GM13976 (cell line): ENCODE measurements around the gene TMC4.
"Not testable (repeated sequence)": the region's sequence is repeated elsewhere in the genome, so short reads cannot be mapped to it uniquely, and the experiment has no call there.

ENCODE experiments used
- DNase-seq: peaks from one replicate; pipeline ENCODE4 v3.0.0; 2012; ENCODE audit warnings: low spot score
- CTCF ChIP-seq: IDR thresholded peaks from 2 replicates; pipeline ENCODE4 v1.5.1; 2012; ENCODE audit warnings: borderline replicate concordance, mild to moderate bottlenecking; ENCODE audit not compliant: insufficient read depth; ENCODE audit errors: extremely low read depth, missing control alignments, control extremely low read depth
- in situ Hi-C: fragments of 300-500 bp; cut with MboI; formaldehyde crosslinking; loops from one replicate; pipeline ENCODE4 v1.12.0; 2022; ENCODE audit warnings: low sequenced_read_pairs, mixed read lengths, inconsistent platforms; ENCODE audit not compliant: unreplicated experiment

The TMC4 gene

DNA sequence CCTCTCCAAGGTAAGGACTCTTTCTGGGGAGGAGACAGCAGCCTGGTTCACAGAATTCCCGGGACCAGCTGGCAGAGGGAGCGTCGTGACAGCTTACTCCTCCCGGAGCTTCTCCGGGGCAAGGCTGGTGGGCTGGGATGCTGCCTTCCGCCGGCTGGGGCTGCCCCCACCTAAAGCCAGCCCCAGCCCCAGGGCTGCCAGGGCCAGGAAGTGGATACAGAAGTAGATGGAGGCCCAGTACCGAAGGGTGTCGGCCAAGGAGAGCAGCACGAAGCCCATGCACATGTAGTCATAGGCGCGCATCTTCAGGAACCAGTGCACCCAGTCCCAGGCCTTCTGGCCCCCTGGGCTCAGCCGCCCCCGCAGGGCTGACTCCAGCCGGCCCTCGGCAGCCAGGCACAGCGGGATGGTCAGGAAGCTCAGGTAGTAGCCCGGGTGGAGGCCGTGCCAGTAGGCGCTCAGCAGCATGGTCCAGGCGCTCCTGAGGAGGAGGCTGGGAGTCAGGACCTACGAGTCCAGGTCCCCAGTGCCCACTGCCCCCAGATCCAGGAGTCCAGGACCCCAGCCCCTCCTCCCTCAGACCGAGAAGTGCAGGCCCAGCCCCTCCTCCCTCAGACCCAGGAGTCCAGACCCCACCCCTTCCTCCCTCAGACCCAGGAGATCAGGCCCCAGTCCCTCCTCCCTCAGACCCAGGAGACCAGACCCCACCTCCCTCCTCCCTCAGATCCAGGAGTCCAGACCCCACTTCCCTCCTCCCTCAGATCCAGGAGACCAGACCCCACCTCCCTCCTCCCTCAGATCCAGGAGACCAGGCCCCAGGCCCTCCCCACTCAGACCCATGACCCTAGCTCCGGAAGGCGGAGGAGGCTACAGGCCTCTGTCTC, 1.2 kb upstream of the TMC4 start:
- no peak for TF ChIP-seq CTCF
- no peak for DNase-seq
- in situ Hi-C loops: no loop called here

DNA sequence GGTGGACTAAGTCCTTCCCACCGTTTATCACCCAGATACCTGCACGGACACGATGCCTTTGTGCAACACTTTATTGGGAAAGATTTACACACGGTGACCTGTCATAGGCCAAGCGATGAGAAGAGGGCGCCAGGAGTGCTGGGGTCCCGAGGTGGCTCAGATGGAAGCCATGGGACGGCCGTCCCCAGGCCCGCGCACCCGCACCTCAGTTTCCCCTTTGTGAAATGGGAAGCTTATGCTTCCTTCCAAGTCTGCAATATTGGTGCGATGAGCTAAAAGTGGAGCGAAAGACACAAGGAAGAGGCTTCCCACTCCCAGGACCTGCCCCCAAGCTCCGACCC, 369 bp upstream of the TMC4 start:
- no peak for DNase-seq
- no peak for TF ChIP-seq CTCF
- in situ Hi-C loops: no loop called here

DNA sequence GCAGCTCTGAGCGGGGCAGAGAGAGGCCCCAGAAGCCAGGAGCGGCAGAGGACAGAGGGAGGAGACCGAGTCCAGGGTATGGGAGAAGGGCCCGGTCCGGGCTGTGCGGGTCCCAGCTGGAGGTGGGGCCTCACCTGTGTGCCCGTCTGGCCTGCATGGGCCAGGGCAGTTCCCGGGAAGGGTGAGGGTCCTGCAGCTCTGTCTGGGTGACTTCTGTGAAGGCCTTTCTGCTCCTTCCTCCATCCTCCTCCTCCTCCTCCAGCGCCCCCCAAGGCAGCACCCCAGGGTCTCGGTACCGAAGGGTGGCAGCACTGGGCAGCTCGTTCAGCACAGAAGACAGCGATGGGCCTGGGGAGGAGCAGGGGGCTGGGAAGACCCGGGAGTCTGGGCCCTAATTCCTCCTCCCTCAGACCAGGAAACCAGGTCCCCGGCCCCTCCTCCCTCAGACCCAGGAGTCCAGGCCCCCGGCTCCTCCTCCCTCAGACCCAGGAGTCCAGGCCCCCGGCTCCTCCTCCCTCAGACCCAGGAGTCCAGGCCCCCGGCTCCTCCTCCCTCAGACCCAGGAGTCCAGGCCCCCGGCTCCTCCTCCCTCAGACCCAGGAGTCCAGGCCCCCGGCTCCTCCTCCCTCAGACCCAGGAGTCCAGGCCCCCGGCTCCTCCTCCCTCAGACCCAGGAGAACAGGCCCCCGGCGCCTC, 1.1 kb downstream of the TMC4 start:
- DNase-seq, in situ Hi-C loops: not testable (repeated sequence)

DNA sequence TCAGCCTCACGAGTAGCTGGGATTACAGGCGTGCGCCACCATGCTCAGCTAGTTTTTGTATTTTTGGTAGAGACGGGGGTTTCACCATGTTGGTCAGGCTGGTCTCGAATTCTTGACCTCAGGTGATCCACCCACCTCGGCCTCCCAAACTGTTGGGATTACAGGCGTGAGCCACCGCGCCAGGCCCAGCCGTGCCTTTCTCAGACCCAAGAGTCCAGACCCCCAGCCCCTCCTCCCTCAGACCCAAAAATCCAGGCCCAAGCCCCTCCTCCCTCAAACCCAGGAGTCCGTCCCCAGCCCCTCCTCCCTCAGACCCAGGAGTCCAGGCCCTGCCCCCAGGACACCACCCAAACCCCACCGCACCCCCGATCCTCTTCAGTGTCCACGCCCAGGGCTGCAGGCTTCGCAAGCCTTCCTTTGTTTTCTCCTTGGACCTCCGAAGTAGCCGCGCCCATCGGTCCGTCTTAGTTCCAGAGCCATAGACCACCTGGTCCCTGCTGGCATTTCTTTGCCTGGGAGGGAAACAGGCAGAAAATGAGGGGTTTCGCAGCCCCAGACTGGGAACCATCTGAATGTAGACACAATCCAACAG, 3.7 kb downstream of the TMC4 start:
- in situ Hi-C loops: loop anchor here (10.0 kb wide), 1 partner anchor 66 kb away; no protein-coding TSS in a partner anchor
- no peak for DNase-seq
- no peak for TF ChIP-seq CTCF

- in situ Hi-C loops: loop anchor here (10.0 kb wide), 1 partner anchor 66 kb away; no protein-coding TSS in a partner anchor
- DNase-seq: peak; percentile 93
- TF ChIP-seq CTCF: peak; percentile 90
These were observed 4.6 kb downstream of the TMC4 start for GRCh38 chr19:54168174-54168917.

DNA sequence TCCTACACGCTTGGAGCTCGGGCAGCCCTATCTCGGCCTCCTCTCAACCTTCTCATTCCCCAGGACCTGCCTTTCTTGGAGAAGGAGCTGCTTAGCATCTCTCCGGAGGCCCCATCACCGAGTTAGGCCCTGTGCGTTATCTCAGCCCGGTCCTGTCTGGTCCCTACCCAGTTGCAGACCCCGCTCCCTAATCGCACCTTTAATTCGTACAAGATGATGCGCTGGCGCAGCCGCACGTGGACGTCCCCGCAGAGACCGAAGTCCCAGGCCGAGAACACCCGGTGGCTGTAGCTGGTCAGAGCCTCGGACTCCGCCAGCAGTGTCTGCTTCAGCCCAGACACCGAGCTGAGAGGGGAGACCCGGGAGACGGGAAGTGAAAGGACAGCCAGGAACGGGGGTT, 7.7 kb downstream of the TMC4 start:
- in situ Hi-C loops: loop anchor here (10.0 kb wide), 1 partner anchor 70 kb away; no protein-coding TSS in a partner anchor
- no peak for DNase-seq
- TF ChIP-seq CTCF: no peak
